Measurements from ENCODE around the gene ATOH8. TPM values are rescaled to one million over a fixed set of nuclear protein-coding genes. Genes with fewer than 3 reads are reported as not detected.

Gene ATOH8
- total and polyA plus RNA-seq, 2 donors (not counting 1 experiment from before 2014, with no cell fraction given): not detected

DNA sequence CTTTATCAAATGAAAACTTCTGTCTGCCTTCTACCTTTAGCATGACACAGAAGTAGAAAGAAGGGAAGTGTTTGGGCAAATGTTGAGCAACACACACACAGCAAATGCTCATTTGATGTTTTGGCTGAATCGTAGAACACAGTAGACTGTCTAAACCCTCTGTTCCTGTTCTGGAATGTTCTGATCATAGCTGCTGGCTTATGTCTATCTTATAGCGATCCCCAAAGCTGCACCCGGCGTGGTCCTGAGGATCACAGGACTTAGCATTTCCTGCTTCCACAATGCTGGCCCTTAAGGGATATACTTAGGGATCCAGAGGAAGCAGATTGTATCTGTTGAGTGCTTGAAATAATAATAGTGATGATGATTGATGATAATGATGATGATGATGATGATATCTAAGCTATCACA is 44.4 kb upstream of the ATOH8 start:
- H3K9me3 Mint-ChIP-seq (ENCODE audit: insufficient read depth): no peaks in the 10 kb centered on the region
- DNase-seq (no peak), ATAC-seq (ENCODE audit: low read depth) (no peak)
- no peak overlapping the region for H3K4me2 ChIP-seq (replicated peaks; ENCODE audit: low read depth, low read length, poor library complexity, severe bottlenecking)
- TF ChIP-seq CTCF (IDR thresholded peaks at IDR 0.05) (no peak), EZH2 (IDR thresholded peaks at IDR 0.05; ENCODE audit: borderline replicate concordance, insufficient read depth, low read depth, low read length, poor library complexity, severe bottlenecking) (no peak)
- H3K4me3 ChIP-seq (ENCODE audit: control extremely low read depth in 1 of 5, extremely low read depth in 1 of 5, insufficient read depth in 1 of 5, low read depth in 2 of 5, low read length in 4 of 5): no peak overlapping the region
- intact Hi-C loops (cut with micrococcal nuclease): loop anchor here (10.0 kb wide), 1 partner anchor 175 kb away; the partner anchor contains the start of gene MAT2A
- H3K9ac ChIP-seq (ENCODE audit: low read length): no peak overlapping the region
- no peak overlapping the region for H3K27ac ChIP-seq (ENCODE audit: low read length in 2 of 2)
- WGBS (ENCODE audit: insufficient coverage): 45% methylated on average over 3 of the region's 4 CpGs
- no peaks in the 10 kb centered on the region for H3K36me3 ChIP-seq (replicated peaks in 1 of 2; ENCODE audit: control extremely low read depth in 1 of 2, control insufficient read depth in 1 of 2, extremely low read depth in 1 of 2, insufficient read depth in 2 of 2, low read length in 1 of 2)
- POLR2A ChIA-PET: no interaction called here
- H3K4me1 ChIP-seq (ENCODE audit: control insufficient read depth in 2 of 2, insufficient read depth in 2 of 2, low read length in 2 of 2): peaks cover 30% of the 10 kb centered on the region in 2 donors
- no peak overlapping the region for H3K4me3 Mint-ChIP-seq
- peaks cover 29% of the 10 kb centered on the region for H3K4me1 Mint-ChIP-seq
- no peak overlapping the region for H2AFZ ChIP-seq (ENCODE audit: insufficient read depth, low read depth, low read length, poor library complexity, severe bottlenecking)
- CTCF ChIA-PET: interaction anchor here (0.6 to 8.8 kb wide), 11 partner anchors 8 to 289 kb away, joined by 3 to 134 read pairs (median 3); partner anchors contain the start of gene GNLY
- H3K27me3 ChIP-seq (replicated peaks in 1 of 4; ENCODE audit: control extremely low read depth in 1 of 4, control insufficient read depth in 3 of 4, insufficient read depth in 4 of 4, low read length in 3 of 4): peaks cover 0 to 15% (median 2%) of the 10 kb centered on the region in 4 experiments
- H3K9me3 ChIP-seq (ENCODE audit: control extremely low read depth in 1 of 3, control insufficient read depth in 2 of 3, insufficient read depth in 1 of 3, low read length in 2 of 3): no peaks in the 10 kb centered on the region
- peaks cover 31% of the 10 kb centered on the region for H3K27me3 Mint-ChIP-seq
- no peak overlapping the region for H3K27ac Mint-ChIP-seq
- H3K79me2 ChIP-seq (ENCODE audit: control insufficient read depth, insufficient read depth, low read length): no peaks in the 10 kb centered on the region
- no peaks in the 10 kb centered on the region for H4K20me1 ChIP-seq (ENCODE audit: control insufficient read depth, insufficient read depth, low read length, poor library complexity, severe bottlenecking)

GRCh38 chr2:85710687-85711577 is 42.9 kb upstream of the ATOH8 start:
- H3K27me3 Mint-ChIP-seq: peaks cover 37% of the 10 kb centered on the region
- H3K9ac ChIP-seq (ENCODE audit: low read length): no peak overlapping the region
- WGBS (ENCODE audit: insufficient coverage): 91% methylated on average over 17 of the region's 19 CpGs
- no peak overlapping the region for H3K4me2 ChIP-seq (replicated peaks; ENCODE audit: low read depth, low read length, poor library complexity, severe bottlenecking)
- H3K27ac ChIP-seq (ENCODE audit: low read length in 2 of 2): no peak overlapping the region
- no peaks in the 10 kb centered on the region for H4K20me1 ChIP-seq (ENCODE audit: control insufficient read depth, insufficient read depth, low read length, poor library complexity, severe bottlenecking)
- no peak overlapping the region for H3K4me3 ChIP-seq (ENCODE audit: control extremely low read depth in 1 of 5, extremely low read depth in 1 of 5, insufficient read depth in 1 of 5, low read depth in 2 of 5, low read length in 4 of 5)
- H3K36me3 ChIP-seq (replicated peaks in 1 of 2; ENCODE audit: control extremely low read depth in 1 of 2, control insufficient read depth in 1 of 2, extremely low read depth in 1 of 2, insufficient read depth in 2 of 2, low read length in 1 of 2): no peaks in the 10 kb centered on the region
- no peaks in the 10 kb centered on the region for H3K9me3 Mint-ChIP-seq (ENCODE audit: insufficient read depth)
- peaks cover 16% of the 10 kb centered on the region in 2 donors for H3K4me1 ChIP-seq (ENCODE audit: control insufficient read depth in 2 of 2, insufficient read depth in 2 of 2, low read length in 2 of 2)
- peaks cover 14% of the 10 kb centered on the region for H3K4me1 Mint-ChIP-seq
- ChIA-PET CTCF (interaction anchor here (0.5 to 8.8 kb wide), 5 partner anchors 15 to 444 kb away, joined by 4 to 134 read pairs (median 5); no protein-coding TSS in a partner anchor), POLR2A (no interaction called here)
- no peaks in the 10 kb centered on the region for H3K79me2 ChIP-seq (ENCODE audit: control insufficient read depth, insufficient read depth, low read length)
- peaks cover 0 to 15% (median 2%) of the 10 kb centered on the region in 4 experiments for H3K27me3 ChIP-seq (replicated peaks in 1 of 4; ENCODE audit: control extremely low read depth in 1 of 4, control insufficient read depth in 3 of 4, insufficient read depth in 4 of 4, low read length in 3 of 4)
- intact Hi-C loops (cut with micrococcal nuclease): no loop called here
- no peak overlapping the region for H3K27ac Mint-ChIP-seq
- no peak for TF ChIP-seq CTCF (IDR thresholded peaks at IDR 0.05)
- TF ChIP-seq EZH2 (IDR thresholded peaks at IDR 0.05; ENCODE audit: borderline replicate concordance, insufficient read depth, low read depth, low read length, poor library complexity, severe bottlenecking): no peak
- no peak overlapping the region for H3K4me3 Mint-ChIP-seq
- H3K9me3 ChIP-seq (ENCODE audit: control extremely low read depth in 1 of 3, control insufficient read depth in 2 of 3, insufficient read depth in 1 of 3, low read length in 2 of 3): no peaks in the 10 kb centered on the region
- no peak overlapping the region for H2AFZ ChIP-seq (ENCODE audit: insufficient read depth, low read depth, low read length, poor library complexity, severe bottlenecking)
- DNase-seq (no peak), ATAC-seq (ENCODE audit: low read depth) (no peak)
